GM10847 (cell line): Measurements from ENCODE around the gene DYRK1A.

Experiments used
- POLR2A ChIP-seq: IDR thresholded peaks from 2 replicates; pipeline ENCODE4 v1.6.1; 2011; ENCODE audit not compliant: insufficient read length; ENCODE audit errors: extremely low read depth

The DYRK1A gene

GRCh38 chr21:37421306-37421705 lies 54.7 kb downstream of the DYRK1A start:
- TF ChIP-seq POLR2A: no peak

GRCh38 chr21:37422382-37422781 lies 55.8 kb downstream of the DYRK1A start:
- TF ChIP-seq POLR2A: no peak

- TF ChIP-seq POLR2A: no peak
Observed at GRCh38 chr21:37423103-37423502, 56.5 kb downstream of the DYRK1A start.

GRCh38 chr21:37424396-37424795 lies 57.8 kb downstream of the DYRK1A start:
- TF ChIP-seq POLR2A: no peak

GRCh38 chr21:37425001-37425400 lies 58.4 kb downstream of the DYRK1A start:
- TF ChIP-seq POLR2A: no peak

- TF ChIP-seq POLR2A: no peak
Observed at GRCh38 chr21:37425684-37426083, 59.1 kb downstream of the DYRK1A start.

GRCh38 chr21:37427221-37427620 lies 60.6 kb downstream of the DYRK1A start:
- no peak for TF ChIP-seq POLR2A

GRCh38 chr21:37429356-37429755 lies 62.8 kb downstream of the DYRK1A start:
- TF ChIP-seq POLR2A: no peak

GRCh38 chr21:37430184-37430821 lies 63.7 kb downstream of the DYRK1A start:
- no peak for TF ChIP-seq POLR2A

- TF ChIP-seq POLR2A: no peak
Observed at GRCh38 chr21:37431243-37431642, 64.7 kb downstream of the DYRK1A start.

- TF ChIP-seq POLR2A: no peak
Observed at GRCh38 chr21:37432710-37433455, 66.3 kb downstream of the DYRK1A start.

GRCh38 chr21:37433456-37433840 lies 66.9 kb downstream of the DYRK1A start:
- TF ChIP-seq POLR2A: no peak

- TF ChIP-seq POLR2A: no peak
Observed at GRCh38 chr21:37435120-37435519, 68.5 kb downstream of the DYRK1A start.

GRCh38 chr21:37435711-37436110 lies 69.1 kb downstream of the DYRK1A start:
- TF ChIP-seq POLR2A: no peak

- TF ChIP-seq POLR2A: no peak
Observed at GRCh38 chr21:37436174-37436573, 69.6 kb downstream of the DYRK1A start.

- TF ChIP-seq POLR2A: no peak
Observed at GRCh38 chr21:37437376-37438080, 71.0 kb downstream of the DYRK1A start.
